Measurements from ENCODE around the gene HYAL3.
"Not testable (repeated sequence)": the region's sequence is repeated elsewhere in the genome, so short reads cannot be mapped to it uniquely, and the experiment has no call there.

The HYAL3 gene

GRCh38 chr3:50245251-50245745 is 53.9 kb downstream of the HYAL3 start:
- TF ChIP-seq CTCF (IDR thresholded peaks at IDR 0.05) = no peak
- H3K27ac ChIP-seq = peak overlapping the region; percentile 40 to 91
- H3K4me3 ChIP-seq = peak overlapping the region; percentile 72
- no peak for DNase-seq (ENCODE audit: low spot score)

- Histone ChIP-seq H3K4me3 (peak overlapping the region; percentile 72), H3K27ac (peak overlapping the region in 1 of 2 donors; percentile 91)
- DNase-seq (ENCODE audit: low spot score) = not testable (repeated sequence)
Measured at GRCh38 chr3:50244813-50245212, 54.4 kb downstream of the HYAL3 start.

GRCh38 chr3:50243543-50243895 is 55.7 kb downstream of the HYAL3 start:
- H3K4me3 ChIP-seq = peak overlapping the region; percentile 51
- peak overlapping the region; percentile 61 to 87 for H3K27ac ChIP-seq
- TF ChIP-seq CTCF (IDR thresholded peaks at IDR 0.05) = no peak
- no peak for DNase-seq (ENCODE audit: low spot score)

GRCh38 chr3:50242851-50243542 is 56.2 kb downstream of the HYAL3 start:
- H3K4me3 ChIP-seq = peak overlapping the region; percentile 51
- DNase-seq (ENCODE audit: low spot score) = no peak
- no peak for TF ChIP-seq CTCF (IDR thresholded peaks at IDR 0.05)

More at GRCh38 chr3:50242851-50243542, 56.2 kb downstream of the HYAL3 start:
- peak overlapping the region; percentile 61 to 87 for H3K27ac ChIP-seq
